ENCODE data around the gene ZNF793.

DNA sequence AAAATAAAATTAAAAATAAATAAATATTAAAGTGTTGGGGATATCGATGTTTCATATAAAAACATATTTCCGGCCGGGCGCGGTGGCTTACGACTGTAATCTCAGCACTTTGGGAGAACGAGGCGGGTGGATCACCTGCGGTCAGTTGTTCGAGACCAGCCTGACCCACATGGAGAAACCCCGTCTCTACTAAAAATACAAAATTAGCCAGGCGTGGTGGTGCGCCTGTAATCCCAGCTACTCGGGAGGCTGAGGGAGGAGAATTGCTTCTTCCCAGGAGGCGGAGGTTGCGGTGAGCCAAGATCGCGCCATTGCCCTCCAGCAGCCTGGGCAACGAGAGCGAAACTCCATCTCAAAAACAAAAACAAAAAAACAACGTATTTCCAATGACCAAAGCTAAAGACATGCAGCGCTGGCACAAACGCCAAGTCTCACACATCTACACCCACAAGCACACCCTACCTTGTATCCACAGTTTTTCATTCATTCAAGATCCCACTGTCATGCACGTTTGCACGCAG lies 40.4 kb upstream of the ZNF793 start:
- TF ChIP-seq EZH2 (IDR thresholded peaks at IDR 0.05; ENCODE audit: insufficient read depth, poor library complexity, severe bottlenecking) (no peak), EZH2phosphoT487 (IDR thresholded peaks at IDR 0.05; ENCODE audit: insufficient read depth, low read depth) (no peak)

Data from GM23248 (cell line).